Endometrial microvascular endothelial cells (primary cell): ENCODE data around the gene CNTNAP2. TPM values are rescaled to one million over a fixed set of nuclear protein-coding genes. Genes with fewer than 3 reads are reported as not detected.
"Not testable (repeated sequence)": the region's sequence is repeated elsewhere in the genome, so short reads cannot be mapped to it uniquely, and the experiment has no call there.

Experiments
- in situ Hi-C: cut with HindIII; loops from 2 replicates; pipeline ENCODE4 v1.10.0; 2017; ENCODE audit warnings: low sequenced_read_pairs, low pct_unique_long_range_greater_than_20kb; ENCODE audit errors: inconsistent ontology term
- total RNA-seq: library from RNA; depleted of rRNA; stranded (reverse); fragments of >200 nt; gene quantifications from one replicate; pipeline ENCODE4 v1.2.3, GENCODE V29; 2015; ENCODE audit errors: inconsistent ontology term

Gene CNTNAP2
- total RNA-seq, 1 donor from 2014 or later, result not detected

DNA sequence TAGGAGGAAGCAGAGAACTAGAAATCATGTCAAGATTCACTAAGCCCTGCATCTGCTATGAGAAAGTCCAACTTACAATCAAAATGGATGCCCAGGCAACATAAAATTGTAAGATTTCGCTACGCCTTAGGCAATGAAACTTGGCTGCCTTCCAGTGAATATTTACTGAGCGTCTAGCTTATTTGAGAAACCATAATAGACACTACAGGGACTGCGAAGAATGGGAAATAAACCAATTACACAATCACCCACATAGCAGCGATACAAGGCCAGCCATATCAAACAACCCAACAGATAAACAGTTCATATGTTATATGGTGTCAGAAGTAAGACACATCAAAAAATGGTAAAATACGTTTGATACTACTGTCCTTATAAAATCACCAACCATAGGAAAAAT is 1928.9 kb downstream of the CNTNAP2 start:
- in situ Hi-C loops, result no loop called here

DNA sequence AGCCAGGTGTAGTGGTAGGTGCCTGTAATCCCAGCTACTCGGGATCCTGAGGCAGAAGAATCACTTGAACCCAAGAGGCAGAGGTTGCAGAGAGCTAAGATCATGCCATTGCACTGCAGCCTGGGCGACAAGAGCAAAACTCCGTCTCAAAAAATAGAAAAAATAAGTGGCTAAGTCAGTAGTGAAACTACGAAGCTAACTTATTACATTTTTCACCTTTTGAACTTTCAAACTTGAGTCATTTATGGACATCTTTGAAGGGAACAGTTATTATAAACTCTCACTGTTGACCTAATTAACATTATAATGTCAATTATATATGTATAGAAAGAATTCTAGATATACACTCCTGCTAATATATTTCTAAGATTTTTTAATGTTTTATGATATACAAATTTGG is 1932.5 kb downstream of the CNTNAP2 start:
- in situ Hi-C loops, result no loop called here

DNA sequence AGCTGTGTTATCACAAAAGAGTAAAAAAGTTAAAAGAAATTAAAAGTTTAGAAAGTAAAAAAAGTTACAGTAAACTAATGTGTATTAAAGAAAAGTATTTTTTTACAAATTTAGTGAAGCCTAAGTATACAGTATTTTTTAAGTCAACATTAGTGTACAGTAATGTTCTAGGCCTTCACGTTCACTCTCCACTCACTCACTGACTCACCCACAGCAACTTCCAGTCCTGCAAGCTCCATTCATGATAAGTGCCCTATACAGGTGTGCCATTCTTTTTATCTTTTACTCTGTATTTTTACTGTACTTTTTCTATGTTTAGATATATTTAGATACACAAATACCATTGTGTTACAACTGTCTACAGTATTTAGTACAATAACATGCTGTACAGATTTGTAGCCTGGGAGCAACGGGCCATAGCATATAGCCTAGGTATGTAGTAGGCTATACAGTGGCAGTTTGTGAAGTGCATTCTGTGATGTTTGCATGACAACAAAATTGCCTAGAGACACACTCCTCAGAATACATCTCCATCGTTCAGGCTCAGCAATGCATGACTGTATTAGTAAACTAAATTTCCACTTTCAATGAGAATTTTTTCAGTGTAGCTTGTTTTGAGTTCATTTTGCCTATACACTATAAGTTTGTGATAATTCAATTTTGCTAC is 1934.0 kb downstream of the CNTNAP2 start:
- in situ Hi-C loops, result no loop called here

DNA sequence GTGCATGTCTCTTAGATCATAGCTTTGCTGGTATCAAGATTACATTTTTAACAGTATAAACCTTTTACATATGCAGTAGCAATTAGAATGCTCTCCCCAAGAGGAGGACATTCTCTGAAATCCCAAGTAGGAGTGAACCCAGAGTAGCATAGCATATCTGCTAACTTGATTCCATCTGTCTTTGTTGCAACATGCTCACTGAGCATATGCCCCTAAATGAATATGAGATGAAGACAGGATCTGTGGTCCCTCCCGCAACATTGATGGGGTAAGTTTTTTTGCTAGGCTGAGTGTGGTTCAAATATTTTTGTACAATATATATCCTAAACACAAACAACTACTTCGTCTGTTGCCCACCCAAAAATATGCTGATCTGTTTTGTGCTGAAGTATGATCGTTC is 1939.8 kb downstream of the CNTNAP2 start:
- in situ Hi-C loops, result no loop called here

DNA sequence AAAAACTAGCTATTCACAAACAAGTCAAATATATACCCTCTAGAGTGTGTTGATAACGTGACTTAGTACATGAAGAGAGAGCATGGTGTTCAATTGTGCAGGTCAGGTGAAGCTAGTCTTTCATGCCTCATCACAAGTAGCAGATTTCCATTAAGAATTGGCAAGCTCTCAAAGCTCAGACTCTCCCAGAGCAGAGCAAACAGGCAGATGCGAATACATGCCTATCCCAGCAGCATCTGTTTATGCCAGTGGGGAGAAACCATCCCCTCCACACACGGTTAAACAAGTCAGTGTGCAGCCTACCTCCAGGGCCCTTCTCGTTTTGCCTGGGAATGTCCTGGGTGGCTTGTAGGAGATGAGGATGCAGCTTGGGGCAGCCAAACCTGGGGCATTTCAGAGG is 1941.5 kb downstream of the CNTNAP2 start:
- in situ Hi-C loops, result no loop called here

DNA sequence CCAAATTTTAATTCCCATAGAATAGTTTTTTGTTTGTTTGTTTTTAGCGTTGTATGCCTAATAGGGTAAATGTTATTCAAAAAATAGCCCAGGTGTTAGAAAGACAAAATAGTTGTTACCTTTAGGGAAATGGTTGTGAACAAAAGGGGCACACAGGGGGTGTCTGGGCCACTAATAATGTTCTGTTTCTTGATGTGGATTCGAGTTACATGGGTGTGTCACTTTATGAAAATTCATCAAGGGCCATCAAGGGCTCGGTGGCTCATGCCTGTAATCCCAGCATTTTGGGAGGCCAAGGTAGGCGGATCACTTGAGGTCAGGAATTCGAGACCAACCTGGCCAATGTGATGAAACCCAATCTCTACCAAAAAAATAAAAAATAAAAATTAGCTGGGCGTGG is 1942.2 kb downstream of the CNTNAP2 start:
- in situ Hi-C loops, result no loop called here

DNA sequence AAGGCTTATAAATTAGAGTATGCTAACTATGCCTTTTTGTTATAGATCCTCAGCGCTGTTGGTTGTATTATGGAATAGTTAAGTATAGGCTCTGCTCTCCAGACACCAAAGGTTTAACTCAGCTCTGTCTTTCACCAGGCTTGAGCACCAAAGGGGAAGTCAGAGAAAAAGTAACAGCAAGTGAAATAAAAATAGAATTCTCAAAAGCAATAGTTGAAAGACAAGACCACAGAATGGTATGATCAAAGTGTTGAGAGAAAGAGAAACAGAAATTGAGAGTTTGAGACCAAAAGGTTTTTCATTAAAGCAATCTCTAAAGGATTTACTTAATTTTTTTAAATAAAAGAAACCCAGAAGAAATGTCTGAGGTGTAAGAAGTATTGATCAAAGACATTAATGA is 1944.1 kb downstream of the CNTNAP2 start:
- in situ Hi-C loops, result no loop called here

DNA sequence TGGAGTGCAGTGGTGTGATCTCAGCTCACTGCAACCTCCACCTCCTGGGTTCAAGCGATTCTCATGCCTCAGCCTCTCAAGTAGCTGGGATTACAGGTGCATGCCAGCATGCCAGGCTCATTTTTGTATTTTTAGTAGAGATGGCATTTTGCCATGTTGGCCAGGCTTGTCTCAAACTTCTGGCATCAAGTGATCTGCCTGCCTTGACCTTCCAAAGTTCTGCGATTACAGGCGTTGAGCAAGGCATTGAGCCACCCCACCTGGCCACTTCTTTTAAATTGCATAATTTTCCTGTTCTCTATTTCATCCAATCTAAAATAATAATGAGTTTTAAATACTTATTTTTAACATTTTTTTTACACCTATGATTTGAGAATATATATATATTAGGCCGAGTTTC is 1961.5 kb downstream of the CNTNAP2 start:
- in situ Hi-C loops, result not testable (repeated sequence)

DNA sequence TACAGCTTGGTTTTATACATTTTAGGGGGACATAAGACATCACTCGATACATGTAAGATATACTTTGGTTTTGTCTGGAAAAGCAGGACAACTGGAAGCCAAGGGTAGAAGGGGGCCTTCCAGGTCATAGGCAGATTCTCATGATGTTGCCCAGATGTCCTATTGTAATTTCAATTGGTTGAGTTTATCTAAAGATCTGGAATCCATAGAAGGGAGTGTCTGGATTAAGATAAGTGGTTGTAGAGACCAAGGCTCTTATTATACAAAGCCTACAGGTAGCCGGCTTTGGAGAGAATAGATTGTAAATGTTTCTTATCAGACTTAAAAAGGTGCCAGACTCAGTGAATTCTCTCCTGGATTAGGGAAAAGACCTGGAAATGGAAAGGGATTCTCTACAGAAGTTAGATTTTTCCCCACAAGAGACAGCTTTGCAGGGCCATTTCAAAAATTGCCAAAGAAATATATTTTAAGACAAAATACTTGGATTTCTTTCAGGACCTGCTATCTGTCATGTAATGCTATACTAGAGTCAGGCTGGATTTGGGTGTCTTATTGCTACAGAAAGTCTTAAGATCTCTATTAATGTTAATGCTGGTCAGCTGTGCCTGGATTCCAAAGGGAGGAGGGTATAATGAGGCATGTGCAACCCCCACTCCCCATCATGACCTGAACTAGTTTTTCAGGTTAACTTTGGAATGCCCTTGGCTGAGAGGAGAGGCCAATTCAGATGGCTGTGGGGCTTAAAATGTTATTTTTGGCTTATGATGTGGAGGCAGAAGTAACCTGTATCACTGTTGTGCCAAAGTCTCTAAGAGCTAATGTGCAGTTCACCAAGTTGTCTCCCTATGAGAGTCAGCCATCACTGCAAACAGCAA is 1962.8 kb downstream of the CNTNAP2 start:
- in situ Hi-C loops, result no loop called here

DNA sequence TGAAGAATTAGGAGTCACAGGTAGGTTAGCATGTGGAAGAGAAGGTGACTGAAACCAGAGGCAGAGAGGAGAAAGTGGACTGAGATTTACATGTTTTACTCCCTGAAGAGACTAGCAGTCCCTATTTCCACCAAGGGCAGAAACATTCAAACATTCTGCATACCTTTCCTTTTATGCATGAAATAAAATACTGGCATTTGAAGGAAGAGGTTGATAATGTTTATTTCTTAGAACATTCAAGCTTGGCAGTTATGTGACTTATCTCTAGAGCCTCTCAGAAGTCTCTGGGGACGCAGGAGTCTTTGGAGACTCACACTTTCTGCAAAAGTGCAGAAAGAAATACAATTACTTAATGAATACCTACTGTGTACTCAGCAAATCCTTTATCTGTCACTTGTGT is 1966.8 kb downstream of the CNTNAP2 start:
- in situ Hi-C loops, result no loop called here

DNA sequence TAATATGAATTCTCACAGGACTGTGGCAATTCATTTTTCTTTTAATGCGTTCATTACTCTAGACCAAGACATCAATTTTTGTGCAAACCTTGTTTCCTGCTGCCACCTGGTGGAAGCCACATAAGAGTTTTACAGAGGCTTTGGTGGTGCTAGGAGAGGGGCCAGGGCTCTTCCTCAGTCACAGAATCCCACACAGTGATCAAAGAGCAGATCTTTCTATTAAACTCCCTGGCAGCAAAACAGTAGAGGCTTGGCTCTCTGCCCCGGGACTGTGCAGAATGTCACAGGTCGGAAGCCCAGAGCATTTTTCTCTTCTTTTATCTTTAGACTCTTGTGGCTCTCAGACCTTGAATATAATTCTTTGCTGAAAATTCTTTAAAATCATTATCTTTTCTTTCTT is 1967.5 kb downstream of the CNTNAP2 start:
- in situ Hi-C loops, result no loop called here

DNA sequence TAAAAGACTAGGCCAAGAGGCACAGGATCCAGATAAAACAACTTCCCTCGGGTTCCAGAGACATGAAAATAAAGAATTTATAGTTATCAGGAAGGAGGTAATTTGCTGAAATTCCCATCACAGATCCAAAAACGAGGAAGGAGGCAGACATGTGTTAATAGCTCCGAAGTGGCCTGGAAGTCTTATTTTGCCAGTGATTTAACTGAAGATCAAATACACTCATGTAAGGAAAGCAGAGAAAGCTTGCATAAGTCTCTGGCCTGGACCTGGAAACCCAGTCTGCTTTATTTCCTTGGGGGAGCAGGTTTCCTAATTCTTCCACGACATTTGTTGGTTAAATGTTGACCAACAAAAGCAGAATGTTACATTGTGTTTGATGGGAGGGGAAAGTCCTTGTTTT is 1975.3 kb downstream of the CNTNAP2 start:
- in situ Hi-C loops, result no loop called here

DNA sequence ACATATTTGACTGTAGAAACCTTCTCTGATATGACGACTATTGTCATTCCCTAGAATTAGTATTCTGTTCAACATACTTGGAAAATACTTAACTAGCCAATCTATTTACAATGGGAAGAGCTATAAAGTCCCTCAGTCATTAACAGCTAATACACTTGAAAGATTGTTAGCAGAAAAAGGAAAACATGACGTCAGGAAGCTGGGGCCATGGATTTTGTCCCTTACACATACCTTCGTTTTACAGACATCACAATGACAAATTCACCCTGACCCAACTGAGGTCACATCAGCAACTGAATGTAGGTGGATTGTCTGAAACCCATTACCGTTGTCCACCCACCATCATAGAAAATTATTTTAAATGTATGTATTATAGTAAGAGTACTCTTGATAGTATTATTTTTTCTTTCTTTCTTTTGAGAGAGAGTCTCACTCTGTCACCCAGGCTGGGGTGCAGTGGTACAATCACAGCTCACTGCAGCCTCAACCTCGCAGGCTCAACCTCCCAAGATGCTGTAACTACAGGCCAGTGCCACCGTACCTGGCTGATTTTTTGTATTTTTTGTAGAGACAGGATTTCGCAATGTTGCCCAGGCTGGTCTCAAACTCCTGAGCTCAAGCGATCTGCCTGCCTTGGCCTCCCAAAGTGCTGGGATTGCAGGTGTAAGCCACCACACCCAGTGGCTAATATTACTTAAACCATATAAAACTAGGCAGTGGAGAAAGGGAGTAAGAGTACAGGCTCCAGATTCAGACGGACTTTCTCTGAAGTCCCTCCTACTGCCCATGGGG is 1977.0 kb downstream of the CNTNAP2 start:
- in situ Hi-C loops, result no loop called here

DNA sequence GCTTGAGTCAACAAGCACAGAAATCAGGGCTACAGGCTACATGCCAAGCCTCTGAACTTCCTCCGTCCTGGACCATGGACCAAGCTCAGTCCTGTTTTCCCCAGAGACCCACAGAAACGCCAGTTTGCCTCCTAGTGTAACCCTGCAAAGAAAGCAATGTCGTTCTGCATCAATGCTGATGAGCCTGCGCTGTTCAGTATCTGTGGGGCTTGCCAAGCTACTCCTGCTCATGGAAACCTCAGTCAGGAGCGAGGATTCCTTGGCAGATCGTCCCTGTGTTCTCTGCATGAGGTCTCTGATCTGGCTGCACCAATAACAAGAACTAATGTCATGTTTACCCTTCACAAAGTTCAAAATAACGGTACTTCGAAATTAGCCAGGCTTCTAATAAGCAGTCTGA is 1978.5 kb downstream of the CNTNAP2 start:
- in situ Hi-C loops, result no loop called here

DNA sequence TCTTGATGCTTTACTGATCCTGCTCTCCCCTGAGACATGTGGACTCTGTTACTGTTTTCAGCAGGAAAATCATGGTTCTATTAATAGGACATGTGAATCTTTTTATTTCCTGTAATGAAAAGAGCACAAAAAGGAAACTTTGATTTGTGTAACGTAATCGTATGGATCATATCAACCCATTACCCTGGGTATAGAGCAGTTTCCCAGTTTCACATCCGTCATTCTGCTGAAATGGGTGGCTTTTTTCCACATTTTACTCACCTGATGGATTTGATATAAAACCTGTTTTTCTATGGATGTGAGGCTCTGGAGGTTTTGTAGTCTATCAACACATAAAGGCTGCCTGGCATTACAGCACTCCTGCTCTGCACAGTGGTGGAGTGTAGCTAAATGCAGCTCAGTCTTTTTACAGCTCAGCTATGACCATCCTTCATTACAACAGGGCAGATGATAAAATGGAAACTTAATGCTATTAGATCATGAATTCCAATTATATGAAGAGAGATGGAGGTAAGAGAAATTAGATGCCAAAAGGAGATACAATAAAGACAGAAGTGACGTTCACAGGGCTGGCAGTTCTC is 1987.6 kb downstream of the CNTNAP2 start:
- in situ Hi-C loops, result no loop called here

DNA sequence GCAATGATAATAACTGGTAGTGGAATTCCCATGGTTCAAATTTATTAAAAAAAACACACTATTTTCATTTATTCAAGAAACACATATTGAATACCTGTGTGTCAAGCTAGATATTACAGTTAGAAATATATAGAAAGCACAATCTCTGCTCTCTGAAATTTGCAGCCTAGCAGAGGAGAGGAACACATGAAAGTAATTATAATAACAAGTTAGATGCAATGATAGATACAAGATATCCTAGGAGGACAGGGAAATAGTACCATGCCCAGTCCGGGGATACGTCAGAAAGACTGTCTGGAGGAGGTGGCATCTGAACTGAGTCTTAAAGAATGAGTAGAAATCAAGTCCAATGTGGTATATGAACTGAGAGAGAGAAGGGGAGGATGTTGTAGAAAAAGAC is 1988.3 kb downstream of the CNTNAP2 start:
- in situ Hi-C loops, result no loop called here

DNA sequence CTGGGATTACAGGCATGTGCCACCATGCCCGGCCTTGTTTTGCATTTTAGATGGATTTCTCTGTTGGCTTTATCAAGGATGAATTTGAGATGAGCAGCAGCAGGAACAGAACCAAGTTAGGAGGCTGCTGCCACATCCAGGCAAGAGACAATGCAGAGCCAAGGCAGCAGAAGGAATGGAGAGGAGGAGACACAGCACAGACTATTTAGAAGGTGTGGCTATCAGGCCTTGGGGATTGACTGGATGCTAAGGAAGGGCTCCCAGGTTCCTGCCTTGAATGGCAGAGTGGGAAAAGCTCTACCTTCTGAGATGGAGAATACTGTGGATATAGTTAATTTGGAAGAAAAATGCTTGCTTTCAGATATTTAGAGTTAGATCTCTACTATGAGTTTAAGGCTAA is 1989.3 kb downstream of the CNTNAP2 start:
- in situ Hi-C loops, result no loop called here

DNA sequence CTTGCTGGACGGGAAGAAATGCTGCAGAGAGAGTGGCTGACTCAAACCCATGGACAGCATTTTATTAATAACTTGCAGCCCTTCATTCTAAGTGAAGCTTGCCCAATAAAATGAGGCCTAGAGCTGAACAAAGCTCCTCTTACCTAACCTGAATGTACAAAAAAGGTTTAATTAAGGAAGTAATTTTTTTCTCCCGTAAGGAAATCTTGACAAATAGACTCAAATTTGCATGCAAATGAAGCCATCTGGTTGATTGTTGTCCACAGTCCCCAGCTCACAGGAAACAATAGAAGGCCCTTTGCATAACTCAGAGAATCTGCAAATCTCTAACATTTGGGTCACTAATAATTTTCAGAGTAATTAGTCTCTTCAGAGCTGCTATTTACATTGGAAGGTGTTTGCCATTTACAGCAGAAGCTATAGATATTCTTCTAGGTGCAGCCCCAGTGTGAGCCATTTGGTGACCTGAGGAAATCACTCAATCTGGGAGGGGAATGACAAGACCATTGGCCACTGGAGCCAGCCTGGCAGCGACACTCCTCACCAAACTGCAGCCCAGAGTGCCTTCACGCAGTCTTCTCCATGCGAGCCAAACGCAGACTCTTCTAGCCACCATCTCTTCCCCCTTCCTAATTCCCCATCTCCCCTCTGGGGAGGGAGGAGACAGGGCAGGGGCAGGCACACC is 1991.0 kb downstream of the CNTNAP2 start:
- in situ Hi-C loops, result no loop called here

DNA sequence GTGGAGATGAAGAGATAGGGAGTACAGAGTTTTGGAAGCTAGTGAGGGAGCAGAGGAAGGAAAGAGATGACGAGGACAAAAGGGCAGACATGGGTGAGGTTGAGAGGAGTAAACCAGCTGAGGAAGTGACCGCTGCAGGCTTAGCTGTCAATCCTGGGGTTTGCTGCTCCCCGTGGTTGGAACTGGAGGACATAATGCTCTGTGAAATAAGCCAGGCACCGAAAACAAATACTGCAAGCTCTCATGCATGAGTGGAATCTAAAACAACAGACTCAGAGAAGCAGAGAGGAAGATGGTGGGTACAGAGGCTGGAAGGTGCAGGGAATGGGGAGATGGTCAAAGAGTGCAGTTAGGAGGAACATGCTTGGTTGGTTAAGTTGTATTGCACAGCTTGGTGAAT is 1991.8 kb downstream of the CNTNAP2 start:
- in situ Hi-C loops, result no loop called here
